ENCODE measurements around the gene TSPEAR.
"Not testable (repeated sequence)": the region's sequence is repeated elsewhere in the genome, so short reads cannot be mapped to it uniquely, and the experiment has no call there.

TSPEAR gene

DNA sequence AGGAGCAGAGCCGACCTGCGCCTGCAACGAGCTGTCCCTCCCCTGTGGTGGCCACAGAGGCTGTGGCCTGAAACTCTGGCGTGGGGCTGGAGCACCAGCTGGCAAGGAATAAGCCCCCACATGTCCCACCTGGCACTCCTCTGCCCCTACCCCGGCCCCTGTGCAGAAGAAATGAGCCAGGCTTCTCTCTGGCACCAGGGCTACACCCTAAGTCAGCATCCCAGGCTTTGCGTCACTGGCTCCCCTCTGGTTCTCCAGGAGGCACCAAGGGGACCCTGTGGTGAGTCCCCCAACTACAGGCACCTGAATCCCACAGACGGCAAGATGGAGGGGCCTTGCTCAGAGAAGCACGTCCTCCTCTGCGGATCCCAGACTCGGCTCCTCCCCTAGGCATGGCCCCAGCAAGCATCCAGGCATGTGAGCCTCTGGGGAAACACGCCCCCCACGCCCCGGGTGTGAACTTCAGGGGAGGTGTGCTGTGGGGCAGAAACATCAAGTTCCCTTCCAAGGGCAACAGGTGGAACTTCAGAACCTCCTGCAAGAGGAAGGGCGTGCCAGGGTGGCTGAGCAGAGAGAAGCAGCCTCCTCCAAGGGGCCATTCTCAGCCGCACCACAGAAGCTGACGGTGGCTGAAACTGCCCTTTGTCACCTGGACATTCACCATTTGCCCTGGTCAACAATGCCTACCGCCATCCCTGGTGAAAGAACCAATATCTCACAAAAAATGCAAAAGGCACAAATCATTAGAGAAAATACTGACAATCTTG, 108.1 kb downstream of the TSPEAR start:
- Histone ChIP-seq H3K36me3 (ENCODE audit: control insufficient read depth, low read length) (no peaks in the 10 kb centered on the region), H3F3A (ENCODE audit: control insufficient read depth, insufficient read depth) (no peaks in the 10 kb centered on the region), H3K9me3 (ENCODE audit: control insufficient read depth, insufficient read depth, low read length) (no peaks in the 10 kb centered on the region), H3K27me3 (ENCODE audit: control insufficient read depth, low read length) (no peaks in the 10 kb centered on the region), H3K4me3 (ENCODE audit: low read length) (no peak overlapping the region), H3K4me1 (ENCODE audit: control insufficient read depth, low read length) (no peaks in the 10 kb centered on the region), H3K27ac (ENCODE audit: low read depth, low read length) (no peak overlapping the region), H4K20me1 (ENCODE audit: control insufficient read depth, insufficient read depth, low read depth, low read length) (no peaks in the 10 kb centered on the region), H3K4me2 (ENCODE audit: low read length) (no peak overlapping the region), H3K79me2 (ENCODE audit: control insufficient read depth, low read length) (no peaks in the 10 kb centered on the region), H3K9me2 (replicated peaks; ENCODE audit: control insufficient read depth, low read length) (no peaks in the 10 kb centered on the region)
- TF ChIP-seq, protein P1, sequence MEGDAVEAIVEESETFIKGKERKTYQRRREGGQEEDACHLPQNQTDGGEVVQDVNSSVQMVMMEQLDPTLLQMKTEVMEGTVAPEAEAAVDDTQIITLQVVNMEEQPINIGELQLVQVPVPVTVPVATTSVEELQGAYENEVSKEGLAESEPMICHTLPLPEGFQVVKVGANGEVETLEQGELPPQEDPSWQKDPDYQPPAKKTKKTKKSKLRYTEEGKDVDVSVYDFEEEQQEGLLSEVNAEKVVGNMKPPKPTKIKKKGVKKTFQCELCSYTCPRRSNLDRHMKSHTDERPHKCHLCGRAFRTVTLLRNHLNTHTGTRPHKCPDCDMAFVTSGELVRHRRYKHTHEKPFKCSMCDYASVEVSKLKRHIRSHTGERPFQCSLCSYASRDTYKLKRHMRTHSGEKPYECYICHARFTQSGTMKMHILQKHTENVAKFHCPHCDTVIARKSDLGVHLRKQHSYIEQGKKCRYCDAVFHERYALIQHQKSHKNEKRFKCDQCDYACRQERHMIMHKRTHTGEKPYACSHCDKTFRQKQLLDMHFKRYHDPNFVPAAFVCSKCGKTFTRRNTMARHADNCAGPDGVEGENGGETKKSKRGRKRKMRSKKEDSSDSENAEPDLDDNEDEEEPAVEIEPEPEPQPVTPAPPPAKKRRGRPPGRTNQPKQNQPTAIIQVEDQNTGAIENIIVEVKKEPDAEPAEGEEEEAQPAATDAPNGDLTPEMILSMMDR (IDR thresholded peaks at IDR 0.05; ENCODE audit: low read depth, low read length, poor library complexity, severe bottlenecking), result no peak
- TF ChIP-seq EZH2phosphoT487 (IDR thresholded peaks at IDR 0.05; ENCODE audit: borderline replicate concordance, low read length), result no peak

DNA sequence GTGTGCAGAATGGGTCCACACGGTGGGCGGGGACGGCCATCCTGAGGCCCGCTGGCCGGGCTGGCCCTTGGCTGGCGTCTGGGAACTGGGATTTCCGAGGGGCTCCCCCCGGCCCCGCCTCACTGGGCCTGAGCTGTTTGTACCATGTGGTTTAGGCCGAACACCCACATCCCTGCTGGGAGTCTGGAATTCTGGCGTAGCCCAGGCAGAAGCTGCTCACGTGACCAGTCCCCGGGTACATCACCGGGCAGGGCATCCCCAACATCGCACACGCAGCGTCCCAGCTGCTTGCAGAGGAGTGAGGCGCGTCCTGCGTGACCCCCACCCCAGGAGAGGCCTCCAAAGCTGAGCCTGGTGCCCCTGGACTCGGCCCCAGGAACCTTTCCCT, 108.9 kb downstream of the TSPEAR start:
- no peaks in the 10 kb centered on the region for H3F3A ChIP-seq (ENCODE audit: control insufficient read depth, insufficient read depth)
- no peak overlapping the region for H3K4me2 ChIP-seq (ENCODE audit: low read length)
- no peaks in the 10 kb centered on the region for H3K9me3 ChIP-seq (ENCODE audit: control insufficient read depth, insufficient read depth, low read length)
- no peaks in the 10 kb centered on the region for H3K79me2 ChIP-seq (ENCODE audit: control insufficient read depth, low read length)
- no peaks in the 10 kb centered on the region for H3K36me3 ChIP-seq (ENCODE audit: control insufficient read depth, low read length)
- H4K20me1 ChIP-seq (ENCODE audit: control insufficient read depth, insufficient read depth, low read depth, low read length), result no peaks in the 10 kb centered on the region
- no peaks in the 10 kb centered on the region for H3K4me1 ChIP-seq (ENCODE audit: control insufficient read depth, low read length)
- no peaks in the 10 kb centered on the region for H3K27me3 ChIP-seq (ENCODE audit: control insufficient read depth, low read length)
- H3K4me3 ChIP-seq (ENCODE audit: low read length), result no peak overlapping the region
- TF ChIP-seq, protein P1 (IDR thresholded peaks at IDR 0.05; ENCODE audit: low read depth, low read length, poor library complexity, severe bottlenecking), result no peak
- TF ChIP-seq EZH2phosphoT487 (IDR thresholded peaks at IDR 0.05; ENCODE audit: borderline replicate concordance, low read length), result no peak
- no peaks in the 10 kb centered on the region for H3K9me2 ChIP-seq (replicated peaks; ENCODE audit: control insufficient read depth, low read length)
- no peak overlapping the region for H3K27ac ChIP-seq (ENCODE audit: low read depth, low read length)

DNA sequence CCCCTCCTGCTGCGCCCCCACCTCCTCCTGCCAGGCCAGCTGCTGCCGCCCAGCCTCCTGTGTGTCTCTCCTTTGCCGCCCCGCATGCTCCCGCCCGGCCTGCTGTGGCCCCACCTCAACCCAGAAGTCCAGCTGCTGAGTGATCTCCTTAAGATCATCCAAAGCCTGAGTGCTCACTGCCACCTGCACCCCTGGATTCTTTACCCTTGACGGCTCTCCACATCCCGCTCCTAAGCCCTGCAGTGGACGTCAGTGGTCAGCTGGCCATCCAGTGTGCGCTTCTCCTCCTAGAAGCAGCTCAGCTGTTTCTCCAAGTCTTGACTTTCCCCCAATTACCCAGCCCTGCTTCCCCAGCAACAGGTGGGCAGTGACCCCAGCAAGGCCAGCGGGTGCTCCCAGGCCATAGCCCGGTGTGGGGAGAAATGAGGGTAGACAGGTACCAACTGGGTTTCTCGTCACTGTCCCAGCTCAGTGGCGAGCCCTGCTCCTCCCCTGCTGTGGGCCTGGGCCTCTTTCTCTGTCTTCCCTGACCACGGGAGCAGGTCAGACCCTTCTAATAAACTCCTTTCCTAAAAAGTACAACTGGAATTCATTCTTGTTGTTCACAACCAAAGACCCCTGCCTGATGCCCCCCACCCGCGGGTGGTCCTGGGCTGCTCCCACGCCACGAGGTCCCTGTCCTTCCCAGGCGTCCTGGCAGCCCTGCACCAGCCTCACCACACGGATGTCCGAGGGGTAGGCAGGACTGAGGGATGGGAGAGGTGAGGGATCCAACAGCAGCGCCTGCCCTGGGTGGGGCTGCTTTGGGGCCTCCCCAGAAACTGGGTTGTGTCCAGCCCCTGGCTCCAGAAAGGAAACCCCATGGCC, 109.5 kb downstream of the TSPEAR start:
- TF ChIP-seq, protein P1 (IDR thresholded peaks at IDR 0.05; ENCODE audit: low read depth, low read length, poor library complexity, severe bottlenecking), result no peak
- no peak for TF ChIP-seq EZH2phosphoT487 (IDR thresholded peaks at IDR 0.05; ENCODE audit: borderline replicate concordance, low read length)
- Histone ChIP-seq H3K79me2 (ENCODE audit: control insufficient read depth, low read length) (no peaks in the 10 kb centered on the region), H3K9me3 (ENCODE audit: control insufficient read depth, insufficient read depth, low read length) (no peaks in the 10 kb centered on the region), H3K4me3 (ENCODE audit: low read length) (no peak overlapping the region), H3K36me3 (ENCODE audit: control insufficient read depth, low read length) (no peaks in the 10 kb centered on the region), H3K27ac (ENCODE audit: low read depth, low read length) (no peak overlapping the region), H3K27me3 (ENCODE audit: control insufficient read depth, low read length) (no peaks in the 10 kb centered on the region), H4K20me1 (ENCODE audit: control insufficient read depth, insufficient read depth, low read depth, low read length) (no peaks in the 10 kb centered on the region), H3F3A (ENCODE audit: control insufficient read depth, insufficient read depth) (no peaks in the 10 kb centered on the region), H3K9me2 (replicated peaks; ENCODE audit: control insufficient read depth, low read length) (no peaks in the 10 kb centered on the region), H3K4me2 (ENCODE audit: low read length) (no peak overlapping the region), H3K4me1 (ENCODE audit: control insufficient read depth, low read length) (no peaks in the 10 kb centered on the region)

DNA sequence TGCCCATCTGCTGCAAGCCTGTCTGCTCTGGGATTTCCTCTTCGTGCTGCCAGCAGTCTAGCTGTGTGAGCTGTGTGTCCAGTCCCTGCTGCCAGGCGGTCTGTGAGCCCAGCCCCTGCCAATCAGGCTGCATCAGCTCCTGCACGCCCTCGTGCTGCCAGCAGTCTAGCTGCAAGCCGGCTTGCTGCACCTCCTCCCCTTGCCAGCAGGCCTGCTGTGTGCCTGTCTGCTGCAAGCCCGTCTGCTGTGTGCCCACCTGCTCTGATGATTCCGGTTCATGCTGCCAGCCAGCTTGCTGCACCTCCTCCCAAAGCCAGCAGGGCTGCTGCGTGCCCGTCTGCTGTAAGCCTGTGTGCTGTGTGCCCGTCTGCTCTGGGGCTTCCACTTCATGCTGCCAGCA, 110.3 kb downstream of the TSPEAR start:
- H3K4me1 ChIP-seq (ENCODE audit: control insufficient read depth, low read length); H3F3A ChIP-seq (ENCODE audit: control insufficient read depth, insufficient read depth); H3K27ac ChIP-seq (ENCODE audit: low read depth, low read length); H3K79me2 ChIP-seq (ENCODE audit: control insufficient read depth, low read length); H3K9me2 ChIP-seq (replicated peaks; ENCODE audit: control insufficient read depth, low read length); H3K9me3 ChIP-seq (ENCODE audit: control insufficient read depth, insufficient read depth, low read length); H3K4me2 ChIP-seq (ENCODE audit: low read length); H4K20me1 ChIP-seq (ENCODE audit: control insufficient read depth, insufficient read depth, low read depth, low read length); H3K36me3 ChIP-seq (ENCODE audit: control insufficient read depth, low read length); H3K4me3 ChIP-seq (ENCODE audit: low read length); H3K27me3 ChIP-seq (ENCODE audit: control insufficient read depth, low read length): not testable (repeated sequence)

DNA sequence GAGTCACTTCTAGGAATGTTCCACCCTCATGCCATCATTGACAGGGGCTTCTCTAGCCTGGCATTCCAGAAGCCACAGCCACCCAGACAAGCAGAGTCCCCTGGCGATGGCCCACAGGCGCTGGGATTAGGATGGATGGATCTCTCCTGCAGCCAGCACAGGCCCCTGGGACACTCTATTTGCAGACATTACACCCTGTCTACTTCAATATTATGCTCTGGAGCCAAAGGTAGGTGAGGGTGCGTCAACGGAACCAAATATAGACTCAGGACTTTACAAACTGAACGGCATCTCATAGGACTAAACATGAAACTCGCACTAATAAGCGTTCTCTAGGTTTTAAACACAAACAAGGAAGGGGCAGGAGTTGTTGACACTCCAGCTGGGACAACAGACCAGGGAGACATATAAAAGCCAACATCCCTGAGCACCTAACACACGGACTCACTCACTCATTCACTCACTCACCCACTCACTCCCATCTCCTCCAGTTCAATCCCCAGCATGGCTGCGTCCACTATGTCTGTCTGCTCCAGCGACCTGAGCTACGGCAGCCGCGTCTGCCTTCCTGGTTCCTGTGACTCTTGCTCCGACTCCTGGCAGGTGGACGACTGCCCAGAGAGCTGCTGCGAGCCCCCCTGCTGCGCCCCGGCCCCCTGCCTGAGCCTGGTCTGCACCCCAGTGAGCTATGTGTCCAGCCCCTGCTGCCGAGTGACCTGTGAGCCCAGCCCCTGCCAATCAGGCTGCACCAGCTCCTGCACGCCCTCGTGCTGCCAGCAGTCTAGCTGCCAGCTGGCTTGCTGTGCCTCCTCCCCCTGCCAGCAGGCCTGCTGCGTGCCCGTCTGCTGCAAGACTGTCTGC, 111.0 kb downstream of the TSPEAR start, which contains the start of gene KRTAP10-7:
TSS of gene KRTAP10-7 (plus strand) at position 480 of the 861 bp plus-strand sequence. CDS start at position 505, 25 bp downstream.
- H3K36me3 ChIP-seq (ENCODE audit: control insufficient read depth, low read length); H3K4me2 ChIP-seq (ENCODE audit: low read length); H3F3A ChIP-seq (ENCODE audit: control insufficient read depth, insufficient read depth); H4K20me1 ChIP-seq (ENCODE audit: control insufficient read depth, insufficient read depth, low read depth, low read length); H3K79me2 ChIP-seq (ENCODE audit: control insufficient read depth, low read length); H3K4me3 ChIP-seq (ENCODE audit: low read length); H3K4me1 ChIP-seq (ENCODE audit: control insufficient read depth, low read length); H3K27me3 ChIP-seq (ENCODE audit: control insufficient read depth, low read length); H3K27ac ChIP-seq (ENCODE audit: low read depth, low read length); H3K9me3 ChIP-seq (ENCODE audit: control insufficient read depth, insufficient read depth, low read length); H3K9me2 ChIP-seq (replicated peaks; ENCODE audit: control insufficient read depth, low read length): not testable (repeated sequence)

Data from DOHH2 (cell line).